IPS-18a (cell line): ENCODE results near the gene EFNA3.

ENCODE experiments used
- H3K27ac ChIP-seq: one replicate; pipeline ENCODE4 v1.5.1; 2013; ENCODE audit warnings: low read length
- H3K27me3 ChIP-seq: one replicate; pipeline ENCODE4 v1.6.1; 2013; ENCODE audit warnings: mild to moderate bottlenecking, low read length; ENCODE audit not compliant: control insufficient read depth, insufficient read depth
- H3K36me3 ChIP-seq: one replicate; pipeline ENCODE4 v1.6.1; 2013; ENCODE audit warnings: low read depth, low read length; ENCODE audit not compliant: control insufficient read depth
- H3K4me1 ChIP-seq: one replicate; pipeline ENCODE4 v1.6.1; 2013; ENCODE audit warnings: low read depth, low read length; ENCODE audit not compliant: control insufficient read depth
- H3K4me3 ChIP-seq: one replicate; pipeline ENCODE4 v1.5.1; 2013; ENCODE audit warnings: low read length
- H3K9ac ChIP-seq: one replicate; pipeline ENCODE4 v1.6.1; 2013; ENCODE audit warnings: mild to moderate bottlenecking, low read length, moderate library complexity
- H3K9me3 ChIP-seq: one replicate; pipeline ENCODE4 v1.6.1; 2013; ENCODE audit warnings: low read depth, low read length; ENCODE audit not compliant: control insufficient read depth

The EFNA3 gene

DNA sequence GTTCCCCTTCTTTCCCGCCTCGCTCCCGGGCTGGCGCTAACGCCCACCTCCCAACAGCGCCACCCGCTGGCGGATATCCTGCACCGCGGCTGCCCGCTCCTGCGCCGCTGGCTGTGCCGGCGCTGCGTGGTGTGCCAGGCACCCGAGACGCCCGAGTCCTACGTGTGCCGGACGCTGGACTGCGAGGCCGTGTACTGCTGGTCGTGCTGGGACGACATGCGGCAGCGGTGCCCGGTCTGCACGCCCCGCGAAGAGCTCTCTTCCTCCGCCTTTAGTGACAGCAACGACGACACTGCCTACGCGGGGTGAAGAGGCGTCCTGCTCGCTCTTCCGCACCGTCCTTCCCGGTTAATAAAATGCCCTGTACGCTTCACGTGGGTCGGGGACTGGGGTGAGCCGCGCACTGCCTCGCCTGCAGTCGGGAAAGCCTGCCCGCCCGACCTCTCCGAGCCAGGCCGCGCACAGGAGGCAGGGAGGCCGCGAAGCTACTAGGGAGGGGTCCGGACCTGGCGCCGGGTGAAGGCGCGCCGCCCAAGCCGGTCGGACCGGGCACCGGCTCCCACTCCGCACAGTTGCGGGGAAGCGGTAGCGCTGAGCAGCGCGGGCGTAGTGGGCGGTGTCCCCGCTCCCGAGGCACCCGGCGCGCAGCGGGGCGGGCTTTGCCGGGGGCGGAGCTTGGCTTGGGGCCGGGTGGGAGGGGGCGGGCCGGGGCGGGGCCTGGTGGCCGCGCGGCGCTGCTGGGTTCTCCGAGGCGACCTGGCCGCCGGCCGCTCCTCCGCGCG is 27.9 kb upstream of the EFNA3 start, which contains the start of gene ADAM15:
Gene ADAM15 (plus strand): TSS at position 757 of the 782 bp plus-strand sequence. CDS start 71 bp downstream, outside the sequence.
- Histone ChIP-seq H3K9ac (peak within 1 kb of the TSS; percentile 57), H3K36me3 (no peaks in the 10 kb centered on the region), H3K4me1 (peaks cover 10% of the 10 kb centered on the region), H3K27me3 (peaks cover 23% of the 10 kb centered on the region), H3K4me3 (peak within 1 kb of the TSS; percentile 74), H3K27ac (no peak within 1 kb of the TSS), H3K9me3 (no peaks in the 10 kb centered on the region)

- H3K4me3 ChIP-seq: peak overlapping the region; percentile 74
- no peak overlapping the region for H3K27ac ChIP-seq
- H3K9ac ChIP-seq: no peak overlapping the region
- H3K27me3 ChIP-seq: peaks cover 23% of the 10 kb centered on the region
- H3K36me3 ChIP-seq: no peaks in the 10 kb centered on the region
- peaks cover 10% of the 10 kb centered on the region for H3K4me1 ChIP-seq
- no peaks in the 10 kb centered on the region for H3K9me3 ChIP-seq
Measured at GRCh38 chr1:155051342-155051776, 27.3 kb upstream of the EFNA3 start.

DNA sequence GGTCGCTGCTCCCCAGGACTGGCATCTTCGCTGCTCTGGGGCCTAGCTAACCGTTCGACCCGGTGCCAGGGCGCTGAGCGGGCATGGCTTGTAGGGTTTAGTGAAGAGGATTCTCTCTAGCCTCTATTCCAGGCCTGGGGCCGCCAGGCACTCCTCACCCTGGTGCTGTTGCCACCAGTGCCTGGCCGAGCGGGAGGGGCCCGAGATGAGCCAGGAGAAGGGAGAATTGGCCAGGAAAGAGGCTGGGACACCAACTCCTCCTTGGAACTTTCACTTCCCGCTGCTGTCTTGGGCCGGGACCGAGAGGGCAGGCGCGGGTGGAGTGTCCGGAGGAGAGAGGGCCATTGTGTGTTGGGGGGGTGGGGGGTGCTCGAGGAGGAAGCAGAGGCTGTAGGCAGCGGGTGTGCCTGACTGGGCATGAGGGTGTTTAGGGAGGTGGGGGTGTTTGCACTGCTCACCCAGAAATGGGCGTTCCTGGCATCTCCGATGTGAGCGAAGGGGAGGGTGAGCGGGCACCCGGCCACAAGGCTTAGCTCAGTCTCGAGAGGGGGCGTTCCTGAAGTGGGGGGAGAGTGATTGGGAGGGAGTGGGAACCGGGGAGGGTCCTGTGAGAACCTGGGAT is 26.7 kb upstream of the EFNA3 start:
- Histone ChIP-seq H3K27ac (no peak overlapping the region), H3K27me3 (peaks cover 23% of the 10 kb centered on the region), H3K4me1 (peaks cover 10% of the 10 kb centered on the region), H3K4me3 (peak overlapping the region; percentile 74), H3K36me3 (no peaks in the 10 kb centered on the region), H3K9me3 (no peaks in the 10 kb centered on the region), H3K9ac (no peak overlapping the region)

DNA sequence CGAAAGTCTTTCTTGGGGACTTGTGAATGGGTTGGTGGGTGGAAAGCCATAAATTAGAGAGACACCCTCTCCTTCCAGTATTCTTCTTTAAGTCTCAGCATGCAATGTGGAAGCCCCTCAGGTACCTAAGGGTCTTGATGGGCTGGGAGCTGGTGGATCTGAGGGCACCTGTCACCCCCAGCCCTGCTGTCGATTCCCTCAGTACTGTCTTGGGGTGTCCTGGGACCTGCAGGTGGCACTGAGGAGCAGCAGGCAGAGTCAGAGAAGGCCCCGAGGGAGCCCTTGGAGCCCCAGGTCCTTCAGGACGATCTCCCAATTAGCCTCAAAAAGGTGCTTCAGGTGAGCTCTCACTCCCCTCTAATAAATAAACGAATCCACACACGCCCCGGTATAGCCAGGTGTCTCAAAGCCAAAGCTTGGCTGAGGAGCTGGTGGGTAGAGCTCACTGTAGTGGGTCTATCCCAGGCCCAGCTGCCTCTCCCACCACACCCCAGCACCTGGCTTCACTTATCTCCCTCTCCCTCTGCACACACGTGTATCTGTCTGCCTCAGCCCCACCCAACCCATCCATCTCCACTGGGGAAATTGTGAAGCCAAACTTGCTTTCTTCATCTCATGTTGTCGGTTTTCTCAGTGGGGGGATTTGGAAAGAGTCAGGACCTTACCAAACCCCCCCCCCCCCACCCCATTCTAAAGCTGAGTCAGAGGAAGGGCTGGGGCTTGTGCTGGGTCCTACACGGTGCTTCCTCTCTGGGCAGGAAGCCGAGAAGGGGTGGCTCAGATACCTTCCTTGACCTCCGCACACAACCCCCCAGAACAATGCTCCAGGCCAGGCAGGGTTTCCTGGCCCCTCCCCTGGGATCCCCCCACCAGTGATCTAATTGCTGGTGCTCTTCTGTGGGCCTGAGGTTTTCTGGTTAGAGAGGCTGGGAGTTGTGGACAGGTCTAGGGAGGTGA is 25.9 kb upstream of the EFNA3 start:
- H3K27ac ChIP-seq: no peak overlapping the region
- peak overlapping the region; percentile 74 for H3K4me3 ChIP-seq
- no peaks in the 10 kb centered on the region for H3K9me3 ChIP-seq
- peaks cover 2% of the 10 kb centered on the region for H3K36me3 ChIP-seq
- no peak overlapping the region for H3K9ac ChIP-seq
- peaks cover 10% of the 10 kb centered on the region for H3K4me1 ChIP-seq
- H3K27me3 ChIP-seq: peaks cover 23% of the 10 kb centered on the region

DNA sequence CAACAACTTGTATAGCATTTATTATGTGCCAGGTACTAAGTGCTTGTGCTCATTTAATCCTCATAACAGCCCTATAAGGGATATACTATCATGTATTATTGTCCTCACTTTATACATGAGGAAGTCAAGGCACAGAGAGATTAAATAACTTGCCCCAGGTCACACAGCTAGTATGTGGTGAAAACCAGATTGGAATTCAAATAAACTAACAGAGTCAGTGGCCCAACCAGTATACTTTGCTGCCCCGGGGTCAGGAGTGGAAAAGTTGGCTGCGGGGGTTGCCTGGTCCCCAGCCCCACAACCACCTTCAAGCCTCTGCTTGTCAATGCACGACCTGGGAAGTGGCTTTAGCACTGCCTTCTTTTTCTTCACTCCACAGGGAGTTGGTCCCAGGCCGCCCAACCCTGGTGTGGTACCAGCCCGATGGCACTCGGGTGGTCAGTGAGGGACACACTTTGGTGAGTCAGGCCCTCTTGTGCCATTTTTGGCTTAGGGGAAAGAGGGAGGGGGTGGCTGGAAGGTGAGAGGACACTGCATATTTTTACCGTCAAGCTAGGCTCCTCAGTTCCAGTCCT is 25.0 kb upstream of the EFNA3 start:
- H3K9me3 ChIP-seq: no peaks in the 10 kb centered on the region
- H3K4me1 ChIP-seq: peaks cover 10% of the 10 kb centered on the region
- no peak overlapping the region for H3K27ac ChIP-seq
- no peak overlapping the region for H3K9ac ChIP-seq
- peaks cover 23% of the 10 kb centered on the region for H3K27me3 ChIP-seq
- H3K36me3 ChIP-seq: peaks cover 8% of the 10 kb centered on the region
- H3K4me3 ChIP-seq: no peak overlapping the region

DNA sequence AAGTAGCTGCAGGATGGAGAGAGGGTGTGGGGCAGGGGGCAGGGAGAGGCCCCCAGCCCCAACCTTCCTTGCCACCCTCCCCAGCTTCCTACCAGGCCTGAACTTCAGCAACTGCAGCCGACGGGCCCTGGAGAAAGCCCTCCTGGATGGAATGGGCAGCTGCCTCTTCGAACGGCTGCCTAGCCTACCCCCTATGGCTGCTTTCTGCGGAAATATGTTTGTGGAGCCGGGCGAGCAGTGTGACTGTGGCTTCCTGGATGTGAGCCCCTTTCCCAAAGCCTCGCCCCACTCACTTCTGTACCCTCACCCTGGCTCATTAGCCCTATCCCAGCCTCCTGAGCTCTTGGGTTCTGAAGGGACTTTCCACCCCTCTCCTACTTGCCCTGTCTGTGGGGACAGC is 21.5 kb upstream of the EFNA3 start:
- Histone ChIP-seq H3K4me1 (peaks cover 5% of the 10 kb centered on the region), H3K36me3 (peaks cover 8% of the 10 kb centered on the region), H3K27me3 (peaks cover 8% of the 10 kb centered on the region), H3K27ac (no peak overlapping the region), H3K9ac (no peak overlapping the region), H3K4me3 (no peak overlapping the region), H3K9me3 (no peaks in the 10 kb centered on the region)

DNA sequence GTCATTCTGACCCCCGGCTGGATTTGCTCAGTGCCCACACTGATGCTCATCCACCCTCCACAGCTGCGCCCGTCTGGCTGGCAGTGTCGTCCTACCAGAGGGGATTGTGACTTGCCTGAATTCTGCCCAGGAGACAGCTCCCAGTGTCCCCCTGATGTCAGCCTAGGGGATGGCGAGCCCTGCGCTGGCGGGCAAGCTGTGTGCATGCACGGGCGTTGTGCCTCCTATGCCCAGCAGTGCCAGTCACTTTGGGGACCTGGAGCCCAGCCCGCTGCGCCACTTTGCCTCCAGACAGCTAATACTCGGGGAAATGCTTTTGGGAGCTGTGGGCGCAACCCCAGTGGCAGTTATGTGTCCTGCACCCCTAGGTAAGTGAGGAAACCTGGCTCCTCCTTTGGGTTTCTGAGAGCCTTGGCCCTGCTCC is 20.8 kb upstream of the EFNA3 start:
- H3K36me3 ChIP-seq: peaks cover 8% of the 10 kb centered on the region

DNA sequence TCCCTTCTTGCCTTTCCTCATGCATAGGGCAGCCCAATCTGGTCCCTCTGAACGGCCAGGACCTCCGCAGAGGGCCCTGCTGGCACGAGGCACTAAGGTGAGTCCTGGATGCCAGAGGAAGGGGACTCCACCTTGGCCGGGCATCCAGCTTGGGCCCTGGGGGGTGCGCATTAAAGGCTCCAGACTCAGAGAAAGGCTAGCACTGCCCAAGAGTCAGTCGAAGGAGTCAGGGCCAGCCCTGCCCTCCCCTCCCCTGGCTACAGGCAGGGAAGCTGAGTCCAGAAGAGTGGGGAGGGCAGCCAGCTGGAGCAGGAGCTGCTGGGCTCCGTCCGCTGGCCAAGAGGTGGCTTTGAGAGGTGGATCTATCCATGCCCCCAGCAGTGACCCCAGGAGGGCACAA is 17.9 kb upstream of the EFNA3 start:
- Histone ChIP-seq H3K9ac (no peak overlapping the region), H3K4me3 (no peak overlapping the region), H3K27ac (no peak overlapping the region), H3K36me3 (peaks cover 8% of the 10 kb centered on the region), H3K9me3 (no peaks in the 10 kb centered on the region), H3K27me3 (peaks cover 6% of the 10 kb centered on the region), H3K4me1 (peaks cover 18% of the 10 kb centered on the region)

More for the DNA sequence above, 20.8 kb upstream of the EFNA3 start:
- Histone ChIP-seq H3K27ac (no peak overlapping the region), H3K9ac (no peak overlapping the region), H3K4me3 (no peak overlapping the region), H3K27me3 (peaks cover 1% of the 10 kb centered on the region), H3K9me3 (no peaks in the 10 kb centered on the region), H3K4me1 (peaks cover 3% of the 10 kb centered on the region)

GRCh38 chr1:155061381-155062150 is 17.1 kb upstream of the EFNA3 start:
- H3K36me3 ChIP-seq: peaks cover 8% of the 10 kb centered on the region
- H3K27me3 ChIP-seq: peaks cover 6% of the 10 kb centered on the region
- no peak overlapping the region for H3K9ac ChIP-seq
- peaks cover 18% of the 10 kb centered on the region for H3K4me1 ChIP-seq
- H3K9me3 ChIP-seq: no peaks in the 10 kb centered on the region
- no peak overlapping the region for H3K27ac ChIP-seq
- H3K4me3 ChIP-seq: peak overlapping the region; percentile 89

GRCh38 chr1:155062151-155062686 is 16.4 kb upstream of the EFNA3 start:
- H3K4me1 ChIP-seq: peaks cover 18% of the 10 kb centered on the region
- peaks cover 10% of the 10 kb centered on the region for H3K36me3 ChIP-seq
- no peak overlapping the region for H3K9ac ChIP-seq

More at GRCh38 chr1:155062151-155062686, 16.4 kb upstream of the EFNA3 start:
- Histone ChIP-seq H3K4me3 (peak overlapping the region; percentile 89), H3K27ac (no peak overlapping the region), H3K9me3 (no peaks in the 10 kb centered on the region), H3K27me3 (peaks cover 6% of the 10 kb centered on the region)
